ENCODE data around the gene KRT23.

KRT23 gene

GRCh38 chr17:40903129-40903847 lies 34.2 kb downstream of the KRT23 start (continued):
- TF ChIP-seq HOXA7 (CRISPR knock-in tag; IDR thresholded peaks at IDR 0.05; ENCODE audit: borderline replicate concordance) = no peak
- TF ChIP-seq, protein P1, sequence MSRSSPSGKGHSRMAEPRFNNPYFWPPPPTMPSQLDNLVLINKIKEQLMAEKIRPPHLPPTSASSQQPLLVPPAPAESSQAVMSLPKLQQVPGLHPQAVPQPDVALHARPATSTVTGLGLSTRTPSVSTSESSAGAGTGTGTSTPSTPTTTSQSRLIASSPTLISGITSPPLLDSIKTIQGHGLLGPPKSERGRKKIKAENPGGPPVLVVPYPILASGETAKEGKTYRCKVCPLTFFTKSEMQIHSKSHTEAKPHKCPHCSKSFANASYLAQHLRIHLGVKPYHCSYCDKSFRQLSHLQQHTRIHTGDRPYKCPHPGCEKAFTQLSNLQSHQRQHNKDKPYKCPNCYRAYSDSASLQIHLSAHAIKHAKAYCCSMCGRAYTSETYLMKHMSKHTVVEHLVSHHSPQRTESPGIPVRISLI (tag by site-specific recombination; IDR thresholded peaks at IDR 0.05) = no peak
- TF ChIP-seq KLF1 (tag by site-specific recombination; IDR thresholded peaks at IDR 0.05) = no peak
- TF ChIP-seq, protein P2, sequence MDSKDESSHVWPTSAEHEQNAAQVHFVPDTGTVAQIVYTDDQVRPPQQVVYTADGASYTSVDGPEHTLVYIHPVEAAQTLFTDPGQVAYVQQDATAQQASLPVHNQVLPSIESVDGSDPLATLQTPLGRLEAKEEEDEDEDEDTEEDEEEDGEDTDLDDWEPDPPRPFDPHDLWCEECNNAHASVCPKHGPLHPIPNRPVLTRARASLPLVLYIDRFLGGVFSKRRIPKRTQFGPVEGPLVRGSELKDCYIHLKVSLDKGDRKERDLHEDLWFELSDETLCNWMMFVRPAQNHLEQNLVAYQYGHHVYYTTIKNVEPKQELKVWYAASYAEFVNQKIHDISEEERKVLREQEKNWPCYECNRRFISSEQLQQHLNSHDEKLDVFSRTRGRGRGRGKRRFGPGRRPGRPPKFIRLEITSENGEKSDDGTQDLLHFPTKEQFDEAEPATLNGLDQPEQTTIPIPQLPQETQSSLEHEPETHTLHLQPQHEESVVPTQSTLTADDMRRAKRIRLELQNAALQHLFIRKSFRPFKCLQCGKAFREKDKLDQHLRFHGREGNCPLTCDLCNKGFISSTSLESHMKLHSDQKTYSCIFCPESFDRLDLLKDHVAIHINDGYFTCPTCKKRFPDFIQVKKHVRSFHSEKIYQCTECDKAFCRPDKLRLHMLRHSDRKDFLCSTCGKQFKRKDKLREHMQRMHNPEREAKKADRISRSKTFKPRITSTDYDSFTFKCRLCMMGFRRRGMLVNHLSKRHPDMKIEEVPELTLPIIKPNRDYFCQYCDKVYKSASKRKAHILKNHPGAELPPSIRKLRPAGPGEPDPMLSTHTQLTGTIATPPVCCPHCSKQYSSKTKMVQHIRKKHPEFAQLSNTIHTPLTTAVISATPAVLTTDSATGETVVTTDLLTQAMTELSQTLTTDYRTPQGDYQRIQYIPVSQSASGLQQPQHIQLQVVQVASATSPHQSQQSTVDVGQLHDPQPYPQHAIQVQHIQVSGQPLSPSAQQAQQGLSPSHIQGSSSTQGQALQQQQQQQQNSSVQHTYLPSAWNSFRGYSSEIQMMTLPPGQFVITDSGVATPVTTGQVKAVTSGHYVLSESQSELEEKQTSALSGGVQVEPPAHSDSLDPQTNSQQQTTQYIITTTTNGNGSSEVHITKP (tag by site-specific recombination; IDR thresholded peaks at IDR 0.05) = peak; percentile 88
- no peak for TF ChIP-seq SP2 (tag by site-specific recombination; IDR thresholded peaks at IDR 0.05)
- no peak for TF ChIP-seq ZNF146 (tag by site-specific recombination; IDR thresholded peaks at IDR 0.05)
- no peak for TF ChIP-seq AEBP2 (tag by site-specific recombination; IDR thresholded peaks at IDR 0.05; ENCODE audit: borderline replicate concordance)
- no peak for TF ChIP-seq ZNF221 (tag by site-specific recombination; IDR thresholded peaks at IDR 0.05; ENCODE audit: borderline replicate concordance)
- no peak for TF ChIP-seq ZNF239 (tag by site-specific recombination; IDR thresholded peaks at IDR 0.05)
- no peak for TF ChIP-seq ZBTB26 (tag by site-specific recombination; optimal IDR thresholded peaks at IDR 0.05)
- no peak for TF ChIP-seq ZNF626 (tag by site-specific recombination; IDR thresholded peaks at IDR 0.05)
- no peak for TF ChIP-seq REST (tag by site-specific recombination; IDR thresholded peaks at IDR 0.05)
- TF ChIP-seq ZNF785 (tag by site-specific recombination; IDR thresholded peaks at IDR 0.05) = no peak
- peak; percentile 87 for TF ChIP-seq ZNF10 (tag by site-specific recombination; IDR thresholded peaks at IDR 0.05)
- no peak for TF ChIP-seq REPIN1 (tag by site-specific recombination; IDR thresholded peaks at IDR 0.05; ENCODE audit: low read depth)
- TF ChIP-seq PRDM1 (tag by site-specific recombination; IDR thresholded peaks at IDR 0.05) = no peak
- TF ChIP-seq ZSCAN23 (tag by site-specific recombination; IDR thresholded peaks at IDR 0.05) = peak; percentile 61; the same call in 1 of the 2 replicates
- no peak for TF ChIP-seq ZSCAN16 (tag by site-specific recombination; IDR thresholded peaks at IDR 0.05)
- TF ChIP-seq YY2 (tag by site-specific recombination; IDR thresholded peaks at IDR 0.05) = no peak
- TF ChIP-seq ZNF544 (tag by site-specific recombination; IDR thresholded peaks at IDR 0.05) = no peak
- peak; percentile 81 for TF ChIP-seq SCRT2 (tag by site-specific recombination; IDR thresholded peaks at IDR 0.05)
- no peak for TF ChIP-seq ZNF776 (tag by site-specific recombination; IDR thresholded peaks at IDR 0.05; ENCODE audit: borderline replicate concordance)
- TF ChIP-seq KLF9 (tag by site-specific recombination; IDR thresholded peaks at IDR 0.05; ENCODE audit: low read depth) = no peak
- no peak for TF ChIP-seq ZNF274 (IDR thresholded peaks at IDR 0.05; ENCODE audit: low read length)
- TF ChIP-seq ZNF274 (tag by site-specific recombination; IDR thresholded peaks at IDR 0.05; ENCODE audit: borderline replicate concordance) = no peak
- no peak for TF ChIP-seq ZXDB (tag by site-specific recombination; IDR thresholded peaks at IDR 0.05)
- TF ChIP-seq KLF10 (tag by site-specific recombination; IDR thresholded peaks at IDR 0.05) = peak; percentile 41; the same call in 1 of the 2 replicates
- no peak for TF ChIP-seq ZNF19 (tag by site-specific recombination; IDR thresholded peaks at IDR 0.05; ENCODE audit: low read depth)
- no peak for TF ChIP-seq BCL11A (tag by site-specific recombination; IDR thresholded peaks at IDR 0.05; ENCODE audit: low read depth)
- no peak for TF ChIP-seq RBAK (tag by site-specific recombination; IDR thresholded peaks at IDR 0.05)
- peak; percentile 44; the same call in 1 of the 2 replicates for TF ChIP-seq ZFP37 (tag by site-specific recombination; IDR thresholded peaks at IDR 0.05)

Data from HEK293 (cell line).